ENCODE results near the gene UBASH3A. TPM values are rescaled to one million over a fixed set of nuclear protein-coding genes. Genes with fewer than 3 reads are reported as not detected.

The UBASH3A gene
- total RNA-seq, 1 experiment from 2014 or later, result 0.07 TPM

- no peak for ATAC-seq
- no peaks in the 10 kb centered on the region for H4K20me1 ChIP-seq (ENCODE audit: insufficient read depth)
Measured at GRCh38 chr21:42453224-42453985, 49.7 kb downstream of the UBASH3A start.

More at GRCh38 chr21:42453224-42453985, 49.7 kb downstream of the UBASH3A start:
- no peak for TF ChIP-seq EZH2 (IDR thresholded peaks at IDR 0.05)
- no peak for TF ChIP-seq POLR2AphosphoS5 (IDR thresholded peaks at IDR 0.05; ENCODE audit: low read depth, low read length)
- no peak for TF ChIP-seq EGR1 (IDR thresholded peaks at IDR 0.05; ENCODE audit: low read depth)
- TF ChIP-seq CEBPB (IDR thresholded peaks at IDR 0.05; ENCODE audit: low read depth), result no peak
- no peak for TF ChIP-seq SP1 (IDR thresholded peaks at IDR 0.05; ENCODE audit: low read depth)
- no peak for TF ChIP-seq ATF3 (IDR thresholded peaks at IDR 0.05)
- no peak for TF ChIP-seq SRF (IDR thresholded peaks at IDR 0.05; ENCODE audit: low read depth)
- TF ChIP-seq REST (IDR thresholded peaks at IDR 0.05; ENCODE audit: low read depth), result no peak
- H3K79me2 ChIP-seq (ENCODE audit: insufficient read depth, low read length), result no peaks in the 10 kb centered on the region
- ChIA-PET POLR2A (no interaction called here), CTCF (no interaction called here), RAD21 (ENCODE audit: low non-redundant PET in 1 of 2, low total read pairs in 2 of 2, uncharacterized antibody in 2 of 2, unreplicated experiment in 2 of 2) (no interaction called here)
- H3K9me2 ChIP-seq (ENCODE audit: insufficient read depth), result no peaks in the 10 kb centered on the region
- peaks cover 6 to 13% of the 10 kb centered on the region in 2 experiments for H3K4me1 ChIP-seq (ENCODE audit: control insufficient read depth in 1 of 2, insufficient read depth in 2 of 2, low read length in 2 of 2)
- no peak overlapping the region for H2AFZ ChIP-seq (ENCODE audit: low read depth, low read length, poor library complexity, severe bottlenecking)
- no peak overlapping the region for H3K4me3 ChIP-seq (replicated peaks in 1 of 2; ENCODE audit: low read depth in 1 of 2, low read length in 2 of 2)
- no peaks in the 10 kb centered on the region for H3K9me3 ChIP-seq (ENCODE audit: control insufficient read depth in 1 of 2, insufficient read depth in 1 of 2, low read depth in 1 of 2, low read length in 2 of 2)
- no peak overlapping the region for H3K9ac ChIP-seq (ENCODE audit: low read length)
- H3K27me3 ChIP-seq (ENCODE audit: insufficient read depth, low read length), result no peaks in the 10 kb centered on the region
- intact Hi-C loops (cut with micrococcal nuclease), result loop anchor here (5.0 to 10.0 kb wide), 3 partner anchors 64 to 119 kb away; no protein-coding TSS in a partner anchor
- no peaks in the 10 kb centered on the region for H3K36me3 ChIP-seq (ENCODE audit: control insufficient read depth in 1 of 2, insufficient read depth in 2 of 2, low read length in 2 of 2)
- no peak overlapping the region for H3K4me2 ChIP-seq (ENCODE audit: low read length)
- no peak overlapping the region for H3K27ac ChIP-seq (ENCODE audit: low read depth, low read length)
- no peak for DNase-seq (ENCODE audit: low read depth, low spot score)
- no TSS peak for BruUV-seq (replicated peaks)

Measured in HCT116 (cell line).